Activated B cell treated with CpG ODN at 0.5 μM for 24 hours (primary cell): ENCODE measurements around the gene DNAJC11. TPM values are rescaled to one million over a fixed set of nuclear protein-coding genes. Genes with fewer than 3 reads are reported as not detected.

Experiments
- ATAC-seq: fragments of 200-7000 bp; cut with Tn5 transposase; one replicate; pipeline ENCODE4 v1.10.0; 2021; ENCODE audit warnings: low read depth, mild to moderate bottlenecking, moderate library complexity
- CTCF ChIA-PET: fragments of 350-600 bp; sonication (Branson Sonifier 250); formaldehyde crosslinking; loops from one replicate; lab custom pipeline; 2021; ENCODE audit warnings: antibody characterized with exemption; lab: Charles Lee
- POLR2A ChIA-PET: fragments of 350-600 bp; sonication (Branson Sonifier 250); formaldehyde crosslinking; loops from one replicate; lab custom pipeline; 2021; ENCODE audit warnings: antibody characterized with exemption; lab: Charles Lee
- DNase-seq: peaks from one replicate; pipeline ENCODE4 v3.0.0; 2022
- H3K27ac Mint-ChIP-seq: one replicate; pipeline ENCODE4 v1.8.0; 2020; ENCODE audit warnings: mixed read lengths
- H3K27me3 Mint-ChIP-seq: one replicate; pipeline ENCODE4 v1.8.0; 2021; ENCODE audit warnings: mixed read lengths
- H3K36me3 Mint-ChIP-seq: one replicate; pipeline ENCODE4 v1.8.0; 2021; ENCODE audit warnings: low read depth, mixed read lengths
- H3K4me1 Mint-ChIP-seq: one replicate; pipeline ENCODE4 v1.8.0; 2021; ENCODE audit warnings: mixed read lengths
- H3K4me3 Mint-ChIP-seq: one replicate; pipeline ENCODE4 v1.8.0; 2020; ENCODE audit warnings: mild to moderate bottlenecking, mixed read lengths
- H3K9me3 Mint-ChIP-seq: one replicate; pipeline ENCODE4 v1.8.0; 2020; ENCODE audit warnings: mixed read lengths
- CTCF ChIP-seq: fragments of 200-600 bp; IDR thresholded peaks from one replicate; pipeline ENCODE4 v1.8.0; 2022; ENCODE audit warnings: antibody characterized with exemption, mild to moderate bottlenecking
- intact Hi-C: fragments of 100-400 bp; cut with micrococcal nuclease; formaldehyde crosslinking; loops from one replicate; pipeline ENCODE4 v1.15.1; 2024
- total RNA-seq: library from RNA; stranded (reverse); gene quantifications from 2 replicates; pipeline ENCODE4 v1.2.3, GENCODE V29; 2022

Gene DNAJC11, protein sequence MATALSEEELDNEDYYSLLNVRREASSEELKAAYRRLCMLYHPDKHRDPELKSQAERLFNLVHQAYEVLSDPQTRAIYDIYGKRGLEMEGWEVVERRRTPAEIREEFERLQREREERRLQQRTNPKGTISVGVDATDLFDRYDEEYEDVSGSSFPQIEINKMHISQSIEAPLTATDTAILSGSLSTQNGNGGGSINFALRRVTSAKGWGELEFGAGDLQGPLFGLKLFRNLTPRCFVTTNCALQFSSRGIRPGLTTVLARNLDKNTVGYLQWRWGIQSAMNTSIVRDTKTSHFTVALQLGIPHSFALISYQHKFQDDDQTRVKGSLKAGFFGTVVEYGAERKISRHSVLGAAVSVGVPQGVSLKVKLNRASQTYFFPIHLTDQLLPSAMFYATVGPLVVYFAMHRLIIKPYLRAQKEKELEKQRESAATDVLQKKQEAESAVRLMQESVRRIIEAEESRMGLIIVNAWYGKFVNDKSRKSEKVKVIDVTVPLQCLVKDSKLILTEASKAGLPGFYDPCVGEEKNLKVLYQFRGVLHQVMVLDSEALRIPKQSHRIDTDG
- total RNA-seq: 57.0 and 65.6 TPM in 2 replicates

DNA sequence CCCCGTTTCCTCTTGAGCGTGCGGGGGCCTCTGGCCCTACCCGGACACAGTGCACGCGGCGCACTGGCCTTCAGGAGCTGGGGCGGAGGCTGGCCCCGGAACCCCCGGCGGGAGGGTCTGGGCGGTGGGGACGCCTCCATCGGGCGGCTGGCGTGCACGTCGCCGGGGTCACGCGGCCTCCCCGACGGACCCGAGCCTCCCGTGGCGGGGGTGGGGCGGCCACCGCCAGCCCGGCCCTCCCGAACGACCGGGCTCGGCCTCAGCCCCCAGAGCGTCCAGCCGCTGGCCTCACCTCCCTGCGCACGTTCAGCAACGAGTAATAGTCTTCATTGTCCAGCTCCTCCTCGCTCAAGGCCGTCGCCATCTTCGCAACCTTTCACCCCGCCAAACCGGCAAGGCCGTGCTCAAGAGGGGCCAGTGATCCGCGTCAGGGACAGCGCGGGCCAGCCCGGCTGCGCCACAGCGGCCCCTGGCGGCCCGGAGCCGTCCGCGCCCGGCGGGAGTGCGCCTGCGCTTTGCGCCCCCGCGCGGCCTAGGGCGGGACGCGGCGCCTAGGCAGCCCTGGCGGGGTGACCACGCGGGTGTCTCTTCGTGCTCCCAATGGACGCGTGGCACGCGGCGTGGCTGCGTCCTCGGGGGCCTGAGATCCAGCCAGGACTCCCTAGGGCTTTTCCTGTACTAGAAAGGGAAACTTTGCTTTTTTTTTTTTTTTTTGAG is at the start of gene DNAJC11:
Gene DNAJC11 (minus strand): TSS at position 380 of the 717 bp plus-strand sequence. CDS start 16 bp downstream, at position 364.
- ChIA-PET CTCF (interaction anchor here (0.6 to 1.5 kb wide), 2 partner anchors 82 to 174 kb away, joined by 3 to 4 read pairs; no protein-coding TSS in a partner anchor), POLR2A (interaction anchor here (0.5 to 1.1 kb wide), 8 partner anchors 42 to 823 kb away, joined by 3 to 13 read pairs (median 4); partner anchors contain the start of genes CAMTA1 and TAS1R1)
- intact Hi-C loops: loop anchor here (1.0 to 2.0 kb wide), 7 partner anchors 76 to 503 kb away; partner anchors contain the start of genes CAMTA1, NOL9, PHF13 and RPL22
- ATAC-seq (peak; percentile 95), DNase-seq (peak; percentile 99)
- peaks cover 7% of the 10 kb centered on the region for H3K36me3 Mint-ChIP-seq
- no peaks in the 10 kb centered on the region for H3K9me3 Mint-ChIP-seq
- peak within 1 kb of the TSS; percentile 88 for H3K27ac Mint-ChIP-seq
- H3K4me1 Mint-ChIP-seq: peaks cover 21% of the 10 kb centered on the region
- peak; percentile 28 for TF ChIP-seq CTCF
- peak within 1 kb of the TSS; percentile 92 for H3K4me3 Mint-ChIP-seq
- H3K27me3 Mint-ChIP-seq: no peaks in the 10 kb centered on the region

DNA sequence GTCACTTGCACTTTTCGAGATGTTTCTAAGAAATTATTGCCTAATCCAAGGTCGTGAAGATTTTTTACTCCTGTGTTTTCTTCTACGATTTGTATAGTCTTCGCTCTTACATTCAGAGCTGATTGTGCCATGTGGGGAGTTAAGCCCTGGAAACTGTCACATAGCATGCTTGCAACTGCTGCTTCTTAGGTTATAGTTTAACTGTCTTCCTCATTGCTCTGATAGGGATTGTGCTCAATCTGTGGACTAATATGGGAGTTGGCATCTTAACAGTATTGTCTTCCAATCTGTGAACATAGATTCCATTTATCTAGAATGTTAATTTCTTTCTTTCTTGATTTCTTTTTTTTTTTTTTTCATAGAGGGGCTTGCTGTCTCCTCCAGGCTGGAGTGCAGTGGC is 48.9 kb upstream of the DNAJC11 start:
- Mint-ChIP-seq H3K27ac (no peak overlapping the region), H3K27me3 (peaks cover 21% of the 10 kb centered on the region), H3K4me1 (no peaks in the 10 kb centered on the region), H3K9me3 (peaks cover 2% of the 10 kb centered on the region), H3K36me3 (no peaks in the 10 kb centered on the region), H3K4me3 (no peak overlapping the region)
- ChIA-PET CTCF (no interaction called here), POLR2A (no interaction called here)
- ATAC-seq (no peak), DNase-seq (no peak)
- intact Hi-C loops: no loop called here
- TF ChIP-seq CTCF: no peak

DNA sequence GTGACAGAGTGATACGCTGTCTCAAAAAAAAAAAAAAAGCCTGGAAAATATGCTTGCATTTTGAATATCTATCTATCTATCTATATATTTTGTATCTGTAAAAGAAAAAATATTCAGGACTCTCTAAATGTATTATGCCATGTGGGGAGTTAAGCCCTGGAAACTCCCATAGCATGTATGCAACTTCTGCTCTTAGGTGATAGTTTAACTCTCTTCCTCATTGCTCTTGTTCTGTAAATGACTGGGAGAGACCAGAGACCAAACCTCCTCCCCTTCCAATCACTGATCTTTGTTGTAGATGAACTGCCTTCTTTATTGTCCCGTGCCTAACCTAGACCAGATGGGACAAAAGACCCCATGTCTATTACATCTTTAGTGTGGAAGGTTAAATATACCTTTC is 46.1 kb upstream of the DNAJC11 start:
- intact Hi-C loops: no loop called here
- H3K4me1 Mint-ChIP-seq: peaks cover 12% of the 10 kb centered on the region

GRCh38 chr1:6745073-6745472 is 43.5 kb upstream of the DNAJC11 start:
- intact Hi-C loops: no loop called here
- Mint-ChIP-seq H3K4me1 (peaks cover 12% of the 10 kb centered on the region), H3K27ac (no peak overlapping the region), H3K27me3 (peaks cover 7% of the 10 kb centered on the region), H3K4me3 (no peak overlapping the region), H3K9me3 (peaks cover 2% of the 10 kb centered on the region), H3K36me3 (no peaks in the 10 kb centered on the region)
- ChIA-PET POLR2A (interaction anchor here (1.7 kb wide), 1 partner anchor 40 kb away, joined by 7 read pairs; the partner anchor contains the start of gene CAMTA1), CTCF (no interaction called here)
- ATAC-seq: no peak
- no peak for TF ChIP-seq CTCF
- no peak for DNase-seq

More for the DNA sequence above, 46.1 kb upstream of the DNAJC11 start:
- POLR2A ChIA-PET: no interaction called here
- ATAC-seq (no peak), DNase-seq (no peak)
- no peak overlapping the region for H3K4me3 Mint-ChIP-seq
- H3K27ac Mint-ChIP-seq: no peak overlapping the region
- CTCF ChIA-PET: no interaction called here
- no peaks in the 10 kb centered on the region for H3K36me3 Mint-ChIP-seq
- H3K27me3 Mint-ChIP-seq: peaks cover 11% of the 10 kb centered on the region
- no peak for TF ChIP-seq CTCF
- peaks cover 2% of the 10 kb centered on the region for H3K9me3 Mint-ChIP-seq
